ENCODE results near the gene CTCFL. TPM values are rescaled to one million over a fixed set of nuclear protein-coding genes. Genes with fewer than 3 reads are reported as not detected.

The CTCFL gene, protein sequence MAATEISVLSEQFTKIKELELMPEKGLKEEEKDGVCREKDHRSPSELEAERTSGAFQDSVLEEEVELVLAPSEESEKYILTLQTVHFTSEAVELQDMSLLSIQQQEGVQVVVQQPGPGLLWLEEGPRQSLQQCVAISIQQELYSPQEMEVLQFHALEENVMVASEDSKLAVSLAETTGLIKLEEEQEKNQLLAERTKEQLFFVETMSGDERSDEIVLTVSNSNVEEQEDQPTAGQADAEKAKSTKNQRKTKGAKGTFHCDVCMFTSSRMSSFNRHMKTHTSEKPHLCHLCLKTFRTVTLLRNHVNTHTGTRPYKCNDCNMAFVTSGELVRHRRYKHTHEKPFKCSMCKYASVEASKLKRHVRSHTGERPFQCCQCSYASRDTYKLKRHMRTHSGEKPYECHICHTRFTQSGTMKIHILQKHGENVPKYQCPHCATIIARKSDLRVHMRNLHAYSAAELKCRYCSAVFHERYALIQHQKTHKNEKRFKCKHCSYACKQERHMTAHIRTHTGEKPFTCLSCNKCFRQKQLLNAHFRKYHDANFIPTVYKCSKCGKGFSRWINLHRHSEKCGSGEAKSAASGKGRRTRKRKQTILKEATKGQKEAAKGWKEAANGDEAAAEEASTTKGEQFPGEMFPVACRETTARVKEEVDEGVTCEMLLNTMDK
- polyA plus RNA-seq (2013) = not detected

DNA sequence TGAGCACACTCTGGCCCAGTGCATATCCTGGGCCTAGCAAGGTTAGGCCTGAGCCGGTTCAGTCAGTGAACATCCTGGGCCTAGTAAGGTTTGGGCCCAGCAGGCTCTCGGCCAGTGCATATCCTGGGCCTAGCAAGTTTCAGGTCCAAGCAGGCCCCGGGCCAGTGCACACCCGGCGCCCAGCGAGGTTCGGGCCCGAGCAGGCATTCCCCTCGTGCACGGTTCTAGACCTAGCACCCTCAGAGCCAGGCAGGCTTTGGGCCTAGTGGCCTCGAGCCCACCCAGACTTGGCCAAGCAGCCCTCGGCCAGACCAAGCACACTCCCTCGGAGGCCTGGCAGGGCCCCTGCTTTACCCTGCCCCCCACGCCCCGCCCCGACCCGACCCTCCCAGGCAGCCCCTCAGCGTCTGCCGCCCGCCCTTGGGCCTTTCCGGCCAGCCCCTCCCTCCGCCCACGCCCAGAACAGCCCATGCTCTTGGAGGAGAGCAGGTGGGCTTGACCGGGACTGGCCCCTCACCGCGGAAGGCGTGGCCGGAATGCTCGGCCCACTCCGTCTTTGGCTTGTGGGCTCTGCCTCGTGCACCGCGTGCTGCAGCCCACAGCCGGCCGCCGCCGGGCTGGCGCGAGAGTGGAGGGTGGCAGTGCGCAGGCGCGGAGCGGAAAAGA, at the start of gene CTCFL:
Gene CTCFL (minus strand): TSS at position 630 of the 666 bp plus-strand sequence. CDS start 935 bp downstream, outside the sequence.
- POLR2A ChIA-PET = no interaction called here
- Histone ChIP-seq H3K27me3 (replicated peaks in 2 of 5; ENCODE audit: control insufficient read depth in 4 of 5, insufficient read depth in 5 of 5, low read length in 4 of 5) (peaks cover 0 to 7% (median 0%) of the 10 kb centered on the region in 5 experiments), H3K36me3 (ENCODE audit: control insufficient read depth in 4 of 4, insufficient read depth in 4 of 4, low read length in 3 of 4) (no peaks in the 10 kb centered on the region), H3K27ac (ENCODE audit: insufficient read depth in 1 of 2, low read depth in 1 of 2, low read length in 2 of 2, poor library complexity in 1 of 2, severe bottlenecking in 2 of 2) (peak within 1 kb of the TSS in 1 of 2 experiments; percentile 60), H3K9me3 (ENCODE audit: control extremely low read depth in 1 of 5, control insufficient read depth in 4 of 5, insufficient read depth in 2 of 5, low read depth in 1 of 5, low read length in 4 of 5) (no peaks in the 10 kb centered on the region), H3K4me1 (ENCODE audit: control extremely low read depth in 1 of 4, control insufficient read depth in 4 of 4, insufficient read depth in 4 of 4, low read length in 3 of 4) (no peaks in the 10 kb centered on the region), H3K4me3 (ENCODE audit: control insufficient read depth in 1 of 7, extremely low read depth in 1 of 7, insufficient read depth in 4 of 7, low read depth in 2 of 7, low read length in 6 of 7) (no peak within 1 kb of the TSS)
- DNase-seq = no peak
- 92% methylated on average over 24 of the region's 43 CpGs for WGBS (ENCODE audit: insufficient coverage)
- CTCF ChIA-PET = no interaction called here

DNA sequence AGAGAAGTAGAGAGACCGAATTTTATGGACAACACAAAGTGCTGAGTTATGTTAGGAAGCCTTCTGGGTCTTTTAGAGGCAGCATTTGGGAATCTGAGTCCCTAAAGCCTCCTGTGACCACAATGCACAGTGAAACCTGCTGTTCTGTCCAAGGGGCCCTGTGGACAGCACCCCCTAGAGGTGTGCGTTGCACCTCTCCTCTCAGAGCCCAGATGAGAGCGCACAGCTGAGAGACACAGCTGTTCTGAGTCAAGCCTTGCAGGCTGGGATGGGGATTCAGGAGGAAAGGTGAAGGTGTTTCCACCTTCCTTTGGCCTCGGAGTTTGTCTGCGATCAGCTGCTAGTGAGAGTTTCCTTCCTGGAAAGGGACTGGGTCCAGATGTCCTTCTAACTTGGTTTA, 49.0 kb upstream of the CTCFL start:
- CTCF ChIA-PET = interaction anchor here (1.9 to 2.2 kb wide), 2 partner anchors 11 to 12 kb away, joined by 6 to 7 read pairs; partner anchors contain the start of gene PCK1
- POLR2A ChIA-PET = no interaction called here
- no peak for DNase-seq

DNA sequence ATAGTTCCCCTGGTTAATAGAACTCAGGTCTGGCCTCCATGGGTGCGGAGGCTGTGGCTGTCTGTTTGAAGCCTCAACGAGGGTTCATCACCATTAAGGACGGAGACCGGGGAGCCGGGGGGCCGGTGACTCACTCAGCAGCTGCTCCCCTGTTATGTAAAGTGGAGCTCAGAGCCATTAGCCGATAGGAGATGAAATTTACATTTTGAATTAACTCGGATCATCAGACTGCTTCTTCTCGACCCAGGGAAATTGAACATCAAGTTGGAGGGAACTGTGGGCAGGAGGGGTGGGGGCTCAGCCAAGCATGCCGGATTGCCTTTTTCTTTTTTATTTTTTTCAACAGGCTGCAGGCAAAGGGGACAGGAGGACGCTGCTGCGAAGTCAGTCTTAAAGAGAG, 48.3 kb upstream of the CTCFL start:
- peaks cover 0 to 6% (median 0%) of the 10 kb centered on the region in 5 experiments for H3K9me3 ChIP-seq (ENCODE audit: control extremely low read depth in 1 of 5, control insufficient read depth in 4 of 5, insufficient read depth in 2 of 5, low read depth in 1 of 5, low read length in 4 of 5)
- no peaks in the 10 kb centered on the region for H3K36me3 ChIP-seq (ENCODE audit: control insufficient read depth in 4 of 4, insufficient read depth in 4 of 4, low read length in 3 of 4)
- 58% methylated on average over 11 of the region's 12 CpGs for WGBS (ENCODE audit: insufficient coverage)
- no peak for DNase-seq
- peaks cover 2 to 75% (median 14%) of the 10 kb centered on the region in 5 experiments for H3K27me3 ChIP-seq (replicated peaks in 2 of 5; ENCODE audit: control insufficient read depth in 4 of 5, insufficient read depth in 5 of 5, low read length in 4 of 5)
- ChIA-PET CTCF (interaction anchor here (1.9 to 2.2 kb wide), 2 partner anchors 11 to 12 kb away, joined by 6 to 7 read pairs; partner anchors contain the start of gene PCK1), POLR2A (no interaction called here)
- no peak overlapping the region for H3K27ac ChIP-seq (ENCODE audit: insufficient read depth in 1 of 2, low read depth in 1 of 2, low read length in 2 of 2, poor library complexity in 1 of 2, severe bottlenecking in 2 of 2)
- no peaks in the 10 kb centered on the region for H3K4me1 ChIP-seq (ENCODE audit: control extremely low read depth in 1 of 4, control insufficient read depth in 4 of 4, insufficient read depth in 4 of 4, low read length in 3 of 4)
- no peak overlapping the region for H3K4me3 ChIP-seq (ENCODE audit: control insufficient read depth in 1 of 7, extremely low read depth in 1 of 7, insufficient read depth in 4 of 7, low read depth in 2 of 7, low read length in 6 of 7)

More for the DNA sequence above, 49.0 kb upstream of the CTCFL start:
- Histone ChIP-seq H3K27me3 (replicated peaks in 2 of 5; ENCODE audit: control insufficient read depth in 4 of 5, insufficient read depth in 5 of 5, low read length in 4 of 5) (peaks cover 2 to 75% (median 15%) of the 10 kb centered on the region in 5 experiments), H3K9me3 (ENCODE audit: control extremely low read depth in 1 of 5, control insufficient read depth in 4 of 5, insufficient read depth in 2 of 5, low read depth in 1 of 5, low read length in 4 of 5) (peaks cover 0 to 6% (median 0%) of the 10 kb centered on the region in 5 experiments), H3K4me3 (ENCODE audit: control insufficient read depth in 1 of 7, extremely low read depth in 1 of 7, insufficient read depth in 4 of 7, low read depth in 2 of 7, low read length in 6 of 7) (no peak overlapping the region), H3K36me3 (ENCODE audit: control insufficient read depth in 4 of 4, insufficient read depth in 4 of 4, low read length in 3 of 4) (no peaks in the 10 kb centered on the region), H3K4me1 (ENCODE audit: control extremely low read depth in 1 of 4, control insufficient read depth in 4 of 4, insufficient read depth in 4 of 4, low read length in 3 of 4) (no peaks in the 10 kb centered on the region), H3K27ac (ENCODE audit: insufficient read depth in 1 of 2, low read depth in 1 of 2, low read length in 2 of 2, poor library complexity in 1 of 2, severe bottlenecking in 2 of 2) (no peak overlapping the region)
- WGBS (ENCODE audit: insufficient coverage) = 32% methylated on average over 4 of the region's 5 CpGs

DNA sequence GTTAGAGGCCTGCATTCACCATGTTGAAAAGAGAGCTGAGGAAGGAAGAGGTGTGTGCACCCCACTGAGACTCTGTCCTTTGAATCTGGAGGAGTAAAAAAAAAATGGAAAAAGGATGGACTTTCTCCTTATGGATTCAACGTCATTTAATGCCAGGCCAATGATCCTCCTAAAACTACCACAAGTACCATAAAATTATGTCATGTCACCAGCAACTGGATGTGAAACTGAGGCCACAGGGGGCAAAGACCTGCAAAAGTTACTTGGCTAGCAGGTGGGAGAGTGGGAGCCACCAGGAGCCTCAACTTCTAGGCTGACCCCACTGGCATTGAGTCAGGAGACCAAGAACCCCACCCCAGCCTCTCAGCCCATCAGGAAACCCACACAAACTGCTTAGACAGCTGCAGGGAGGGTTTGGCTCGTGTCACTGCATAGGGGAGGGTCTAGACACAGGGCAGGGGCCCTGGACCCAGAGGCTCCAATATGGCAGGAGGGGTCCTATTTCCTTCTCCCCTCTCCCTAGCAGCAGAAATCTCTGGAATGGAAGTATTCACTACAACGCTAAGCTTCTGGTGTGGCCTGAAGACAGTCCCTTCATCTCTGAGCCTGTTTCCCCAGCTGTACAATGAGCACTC, 47.0 kb upstream of the CTCFL start:
- Histone ChIP-seq H3K4me1 (ENCODE audit: control extremely low read depth in 1 of 4, control insufficient read depth in 4 of 4, insufficient read depth in 4 of 4, low read length in 3 of 4) (no peaks in the 10 kb centered on the region), H3K27me3 (replicated peaks in 2 of 5; ENCODE audit: control insufficient read depth in 4 of 5, insufficient read depth in 5 of 5, low read length in 4 of 5) (peaks cover 2 to 75% (median 9%) of the 10 kb centered on the region in 5 experiments), H3K9me3 (ENCODE audit: control extremely low read depth in 1 of 5, control insufficient read depth in 4 of 5, insufficient read depth in 2 of 5, low read depth in 1 of 5, low read length in 4 of 5) (peaks cover 0 to 6% (median 0%) of the 10 kb centered on the region in 5 experiments), H3K27ac (ENCODE audit: insufficient read depth in 1 of 2, low read depth in 1 of 2, low read length in 2 of 2, poor library complexity in 1 of 2, severe bottlenecking in 2 of 2) (no peak overlapping the region), H3K36me3 (ENCODE audit: control insufficient read depth in 4 of 4, insufficient read depth in 4 of 4, low read length in 3 of 4) (no peaks in the 10 kb centered on the region), H3K4me3 (ENCODE audit: control insufficient read depth in 1 of 7, extremely low read depth in 1 of 7, insufficient read depth in 4 of 7, low read depth in 2 of 7, low read length in 6 of 7) (no peak overlapping the region)
- no peak for DNase-seq
- POLR2A ChIA-PET = no interaction called here
- CTCF ChIA-PET = interaction anchor here (1.9 kb wide), 1 partner anchor 10 kb away, joined by 6 read pairs; the partner anchor contains the start of gene PCK1
- WGBS (ENCODE audit: insufficient coverage) = 64% methylated on average over 2 of the region's 3 CpGs

DNA sequence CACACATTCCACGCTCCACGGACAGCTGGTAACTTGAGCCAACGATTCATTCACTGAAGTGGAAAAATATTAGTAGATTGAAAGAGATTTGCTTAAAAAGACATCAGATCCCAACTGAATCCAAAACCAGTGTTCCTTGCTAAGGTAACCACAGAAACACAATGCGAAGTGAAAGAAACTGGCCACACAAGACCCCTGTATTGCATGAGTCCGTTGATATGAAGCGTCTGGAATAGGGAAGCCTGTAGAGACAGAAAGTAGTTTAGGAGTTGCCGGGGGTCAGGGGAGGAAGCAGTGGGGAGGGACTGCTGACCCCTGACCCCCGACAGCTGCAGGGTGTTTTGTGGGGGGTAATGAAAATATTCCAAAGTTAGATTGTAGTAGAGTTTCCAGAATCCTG, 46.0 kb upstream of the CTCFL start:
- Histone ChIP-seq H3K27ac (ENCODE audit: insufficient read depth in 1 of 2, low read depth in 1 of 2, low read length in 2 of 2, poor library complexity in 1 of 2, severe bottlenecking in 2 of 2) (no peak overlapping the region), H3K4me1 (ENCODE audit: control extremely low read depth in 1 of 4, control insufficient read depth in 4 of 4, insufficient read depth in 4 of 4, low read length in 3 of 4) (no peaks in the 10 kb centered on the region), H3K27me3 (replicated peaks in 2 of 5; ENCODE audit: control insufficient read depth in 4 of 5, insufficient read depth in 5 of 5, low read length in 4 of 5) (peaks cover 2 to 66% (median 9%) of the 10 kb centered on the region in 5 experiments), H3K9me3 (ENCODE audit: control extremely low read depth in 1 of 5, control insufficient read depth in 4 of 5, insufficient read depth in 2 of 5, low read depth in 1 of 5, low read length in 4 of 5) (peaks cover 0 to 4% (median 0%) of the 10 kb centered on the region in 5 experiments), H3K36me3 (ENCODE audit: control insufficient read depth in 4 of 4, insufficient read depth in 4 of 4, low read length in 3 of 4) (no peaks in the 10 kb centered on the region), H3K4me3 (ENCODE audit: control insufficient read depth in 1 of 7, extremely low read depth in 1 of 7, insufficient read depth in 4 of 7, low read depth in 2 of 7, low read length in 6 of 7) (no peak overlapping the region)
- no peak for DNase-seq
- POLR2A ChIA-PET = no interaction called here
- CTCF ChIA-PET = no interaction called here
- WGBS (ENCODE audit: insufficient coverage) = 97% methylated on average over 5 of the region's 8 CpGs

DNA sequence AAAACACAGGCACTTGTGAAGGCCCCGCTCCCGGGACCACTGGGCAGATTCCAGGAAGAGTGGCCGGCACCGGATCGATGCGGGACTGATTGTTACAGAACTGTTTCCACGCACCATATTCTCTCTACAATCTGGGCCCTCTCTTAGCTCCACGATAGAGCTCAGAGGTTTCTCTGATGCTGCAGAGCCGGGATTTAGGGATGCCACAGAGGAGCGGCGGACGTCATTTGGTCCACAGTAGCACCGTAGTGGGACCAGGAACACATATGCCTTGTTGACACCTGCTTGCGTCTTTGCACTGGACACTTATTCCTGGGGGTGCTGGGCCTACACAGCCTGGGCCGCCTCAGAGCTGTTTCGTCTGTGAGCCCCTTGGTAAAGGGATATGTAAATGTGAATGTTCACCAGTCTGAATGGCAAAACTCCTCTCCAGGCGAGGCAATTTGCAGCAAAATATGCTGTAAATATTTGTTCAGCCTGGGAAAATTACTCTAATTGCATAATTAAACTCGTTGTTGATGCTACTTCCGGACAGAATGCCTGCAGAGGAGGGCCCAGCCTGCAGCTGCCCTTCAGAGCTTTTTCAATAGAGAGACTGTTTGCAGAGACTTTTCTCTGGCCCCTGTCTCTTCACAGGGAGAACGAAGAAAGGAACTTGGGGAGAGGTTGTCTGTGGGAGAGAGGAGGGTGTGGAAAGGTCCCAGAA, 45.4 kb upstream of the CTCFL start:
- CTCF ChIA-PET = interaction anchor here (1.2 to 1.4 kb wide), 3 partner anchors 24 to 641 kb away, joined by 3 to 4 read pairs (median 3); no protein-coding TSS in a partner anchor
- Histone ChIP-seq H3K27me3 (replicated peaks in 2 of 5; ENCODE audit: control insufficient read depth in 4 of 5, insufficient read depth in 5 of 5, low read length in 4 of 5) (peaks cover 2 to 65% (median 11%) of the 10 kb centered on the region in 5 experiments), H3K4me1 (ENCODE audit: control extremely low read depth in 1 of 4, control insufficient read depth in 4 of 4, insufficient read depth in 4 of 4, low read length in 3 of 4) (no peaks in the 10 kb centered on the region), H3K9me3 (ENCODE audit: control extremely low read depth in 1 of 5, control insufficient read depth in 4 of 5, insufficient read depth in 2 of 5, low read depth in 1 of 5, low read length in 4 of 5) (no peaks in the 10 kb centered on the region), H3K27ac (ENCODE audit: insufficient read depth in 1 of 2, low read depth in 1 of 2, low read length in 2 of 2, poor library complexity in 1 of 2, severe bottlenecking in 2 of 2) (no peak overlapping the region), H3K4me3 (ENCODE audit: control insufficient read depth in 1 of 7, extremely low read depth in 1 of 7, insufficient read depth in 4 of 7, low read depth in 2 of 7, low read length in 6 of 7) (no peak overlapping the region), H3K36me3 (ENCODE audit: control insufficient read depth in 4 of 4, insufficient read depth in 4 of 4, low read length in 3 of 4) (no peaks in the 10 kb centered on the region)
- DNase-seq = no peak
- 88% methylated on average over 18 of the region's 20 CpGs for WGBS (ENCODE audit: insufficient coverage)
- POLR2A ChIA-PET = no interaction called here
